Measurements from ENCODE around the gene COA8. TPM values are rescaled to one million over a fixed set of nuclear protein-coding genes. Genes with fewer than 3 reads are reported as not detected.

COA8 gene
- total and polyA plus RNA-seq, 2 of the 13 experiments (the other 11 are each of a cell fraction or from before 2014, with no cell fraction given): 10.9 to 25.1 TPM

GRCh38 chr14:103628684-103629502 is 66.1 kb downstream of the COA8 start, which contains the start of gene KLC1 (continued):
- TF ChIP-seq ZHX2 (IDR thresholded peaks at IDR 0.05; ENCODE audit: low read depth) (peak; percentile 89), ZHX2 (CRISPR knock-in tag; IDR thresholded peaks at IDR 0.05; ENCODE audit: borderline replicate concordance) (no peak), ZNF17 (CRISPR knock-in tag; IDR thresholded peaks at IDR 0.05) (no peak), MLXIP (CRISPR knock-in tag; IDR thresholded peaks at IDR 0.05; ENCODE audit: borderline replicate concordance) (no peak), SRY (CRISPR knock-in tag; IDR thresholded peaks at IDR 0.05) (no peak), TEAD2 (CRISPR knock-in tag; IDR thresholded peaks at IDR 0.05) (0 out of 2 replicates have a peak, but pooled peaks have one; percentile 46), NAIF1 (CRISPR knock-in tag; IDR thresholded peaks at IDR 0.05; ENCODE audit: borderline replicate concordance) (no peak), ZNF766 (CRISPR knock-in tag; IDR thresholded peaks at IDR 0.05; ENCODE audit: borderline replicate concordance) (0 out of 2 replicates have a peak, but pooled peaks have one; percentile 51), HIC2 (CRISPR knock-in tag; IDR thresholded peaks at IDR 0.05; ENCODE audit: low read depth) (no peak; the same call in 1 of the 2 replicates), ZNF34 (CRISPR knock-in tag; IDR thresholded peaks at IDR 0.05; ENCODE audit: borderline replicate concordance) (no peak; the same call in 1 of the 2 replicates), SKI (IDR thresholded peaks at IDR 0.05; ENCODE audit: partially characterized antibody) (no peak), ZNF737 (CRISPR knock-in tag; IDR thresholded peaks at IDR 0.05; ENCODE audit: borderline replicate concordance) (no peak), REST (IDR thresholded peaks at IDR 0.05; ENCODE audit: borderline replicate concordance in 1 of 2, low read depth in 1 of 2, low read length in 2 of 2) (no peak)

Measured in HepG2 (cell line).